Heart right ventricle (tissue), 16 donors: ENCODE data around the gene COBLL1. TPM values are rescaled to one million over a fixed set of nuclear protein-coding genes. Genes with fewer than 3 reads are reported as not detected.

Experiments
- ATAC-seq, 8 donors: fragments of 200-7000 bp; cut with Tn5 transposase; one replicate each; pipeline ENCODE4 v1.9.1; 2020; ENCODE audit warnings: mild to moderate bottlenecking in 8 of 8, moderate library complexity in 8 of 8, moderate number of reproducible peaks in 1 of 8
- DNase-seq, 2 donors: peaks; one replicate each; pipeline ENCODE4 v3.0.0-alpha.2; 2020
- H3K27ac ChIP-seq, 10 donors: fragments of 200-600 bp; sonication (generic) in 2 of 10; one replicate each; pipeline versions ENCODE4 v1.5.0 to v1.8.0; 2020 to 2022; ENCODE audit warnings: mild to moderate bottlenecking in 3 of 10
- H3K27me3 ChIP-seq, 7 donors: fragments of 200-600 bp; one replicate each; pipeline ENCODE4 v1.8.0; 2021 to 2022; ENCODE audit warnings: mild to moderate bottlenecking in 2 of 7
- H3K36me3 ChIP-seq, 9 donors: fragments of 200-600 bp; sonication (generic) in 1 of 9; one replicate each; pipeline versions ENCODE4 v1.5.0 to v1.8.0; 2020 to 2022; ENCODE audit warnings: mild to moderate bottlenecking in 2 of 9
- H3K4me1 ChIP-seq, 9 donors: fragments of 200-600 bp; sonication (generic) in 1 of 9; one replicate each; pipeline versions ENCODE4 v1.5.0 to v1.8.0; 2020 to 2022; ENCODE audit warnings: mild to moderate bottlenecking in 4 of 9
- H3K4me3 ChIP-seq, 10 donors: fragments of 200-600 bp; sonication (generic) in 2 of 10; one replicate each; pipeline versions ENCODE4 v1.5.0 to v1.8.0; 2020 to 2022; ENCODE audit warnings: mild to moderate bottlenecking in 7 of 10, moderate library complexity in 2 of 10
- H3K9me3 ChIP-seq, 11 donors: fragments of 200-600 bp in 10 of 11; sonication (generic) in 2 of 11; one replicate each; pipeline versions ENCODE4 v1.5.0 to v1.8.0; 2013 to 2022; ENCODE audit warnings: mild to moderate bottlenecking in 2 of 11, control low read depth in 1 of 11, moderate library complexity in 1 of 11
- CTCF ChIP-seq, 9 donors: fragments of 200-600 bp; sonication (generic) in 2 of 9; IDR thresholded peaks; one replicate each; pipeline versions ENCODE4 v1.5.0 to v1.8.0; 2021 to 2022; ENCODE audit warnings: antibody characterized with exemption in 9 of 9, mild to moderate bottlenecking in 5 of 9, moderate library complexity in 1 of 9
- WGBS, 2 donors: extraction: QIAGEN DNeasy Blood & Tissue Kit; methylation state at CpG; one replicate each; pipeline ENCODE4 v1.1.7; 2013; ENCODE audit warnings: inconsistent platforms in 1 of 2; 5-methylcytosine and 5-hydroxymethylcytosine counted together
- intact Hi-C, 10 donors: fragments of 100-400 bp; cut with DNase I; formaldehyde crosslinking; loops; one replicate each; pipeline versions ENCODE4 v1.11.1 to v1.14.2; 2022
- polyA plus RNA-seq, 2 donors: library from polyadenylated mRNA; stranded (reverse); fragments of 200-250 nt; gene quantifications; one replicate each; pipeline ENCODE4 v1.2.3, GENCODE V29; 2013
- total RNA-seq, 10 donors: library from RNA; stranded (reverse); fragmentation: NEBNext Ultra II Directional in 3 of 10; extraction: Animal tissue kit (Norgen Biotek cat#: 25700) in 3 of 10; gene quantifications; one replicate each; pipeline versions ENCODE4 v1.2.1 to v1.2.4, GENCODE V29; 2021 to 2023
- donor health status: Arrhythmogenic right ventricular cardiomyopathy.
- donor health status: ischemic (EF 13 %, LVEDD 7.1; RV severe dilation, severe dysfunction).
- donor health status: healthy with polysubstance abuse.
- donor health status: DM: no; HTN: yes; CAD: no.
- donor health status: DM: no; HTN: no; CAD: no.
- donor health status: ischemic (EF 25% LVEDD 6.9; RV normal size, moderate dysfunction).
- donor health status: ischemic (EF 25% LVEDD 5.7; RV mildly dilated, moderate dysfunction).
- donor health status: healthy.
- donor health status: DM: yes; HTN: yes; CAD: no.
- donor health status: Ischemic cardiomyopathy.
- donor health status: ischemic (EF 35%, LVEDD 5.7; RV mildly dilated, moderate dysfunction).
- donor health status: nonischemic (EF 11% LVEDD 7.7; RV severe dilation, severe dysfunction).
- donor health status: DM: yes; HTN: yes; CAD: no.
- donor health status: PGD.
- donor health status: ischemic (EF 29% LVEDD 5.4; RV normal size, mild dysfunction).
- donor health status: nonischemic (EF 23%, LVEDD 6.1; RV moderate dilation, normal function).

The COBLL1 gene
- total and polyA plus RNA-seq, 12 donors = 5.0 to 20.5 (median 15.0) TPM

GRCh38 chr2:164849506-164849905, 7.9 kb upstream of the COBLL1 start:
- no peak for TF ChIP-seq CTCF (IDR thresholded peaks at IDR 0.05)
- Histone ChIP-seq H3K27ac (no peak overlapping the region), H3K9me3 (no peaks in the 10 kb centered on the region), H3K36me3 (no peaks in the 10 kb centered on the region), H3K27me3 (no peaks in the 10 kb centered on the region), H3K4me1 (no peaks in the 10 kb centered on the region), H3K4me3 (no peak overlapping the region)
- WGBS, 2 donors = 33 to 85% methylated on average over 1 of the region's 1 CpG
- intact Hi-C loops = loop anchor here in 3 of 10 donors (5.0 to 10.0 kb wide), 2 partner anchors 65 to 68 kb away; no protein-coding TSS in a partner anchor
- DNase-seq = no peak
- no peak for ATAC-seq

GRCh38 chr2:164847981-164848741, 6.5 kb upstream of the COBLL1 start:
- Histone ChIP-seq H3K4me1 (peaks cover 0 to 4% (median 0%) of the 10 kb centered on the region in 9 donors), H3K4me3 (no peak overlapping the region), H3K36me3 (no peaks in the 10 kb centered on the region), H3K27ac (no peak overlapping the region), H3K9me3 (no peaks in the 10 kb centered on the region), H3K27me3 (no peaks in the 10 kb centered on the region)
- intact Hi-C loops = loop anchor here in 3 of 10 donors (5.0 to 10.0 kb wide), 2 partner anchors 67 to 69 kb away; no protein-coding TSS in a partner anchor
- TF ChIP-seq CTCF (IDR thresholded peaks at IDR 0.05) = no peak
- WGBS, 2 donors = 76 to 83% methylated on average over 2 of the region's 2 CpGs
- no peak for DNase-seq
- no peak for ATAC-seq

- intact Hi-C loops = loop anchor here in 3 of 10 donors (5.0 to 10.0 kb wide), 2 partner anchors 68 to 70 kb away; no protein-coding TSS in a partner anchor
- WGBS, 2 donors = 90 to 91% methylated on average over 4 of the region's 4 CpGs
- no peak overlapping the region for H3K27ac ChIP-seq
Observed at GRCh38 chr2:164847291-164847690, 5.7 kb upstream of the COBLL1 start.

GRCh38 chr2:164846276-164846675, 4.7 kb upstream of the COBLL1 start:
- no peak overlapping the region for H3K4me3 ChIP-seq
- ATAC-seq (no peak), DNase-seq (no peak)
- TF ChIP-seq CTCF (IDR thresholded peaks at IDR 0.05) = no peak
- peaks cover 0 to 14% (median 5%) of the 10 kb centered on the region in 9 donors for H3K4me1 ChIP-seq
- WGBS, 2 donors = 77 to 98% methylated on average over 2 of the region's 2 CpGs
- H3K27ac ChIP-seq = no peak overlapping the region
- no peaks in the 10 kb centered on the region for H3K36me3 ChIP-seq
- H3K27me3 ChIP-seq = peaks cover 0 to 13% (median 0%) of the 10 kb centered on the region in 7 donors
- intact Hi-C loops = loop anchor here in 3 of 10 donors (5.0 to 10.0 kb wide), 2 partner anchors 69 to 71 kb away; no protein-coding TSS in a partner anchor
- H3K9me3 ChIP-seq = no peaks in the 10 kb centered on the region

More at GRCh38 chr2:164847291-164847690, 5.7 kb upstream of the COBLL1 start:
- ATAC-seq (no peak), DNase-seq (no peak)
- Histone ChIP-seq H3K4me3 (no peak overlapping the region), H3K9me3 (no peaks in the 10 kb centered on the region), H3K27me3 (peaks cover 0 to 6% (median 0%) of the 10 kb centered on the region in 7 donors), H3K36me3 (no peaks in the 10 kb centered on the region), H3K4me1 (peaks cover 0 to 11% (median 2%) of the 10 kb centered on the region in 9 donors)
- no peak for TF ChIP-seq CTCF (IDR thresholded peaks at IDR 0.05)
